Activated CD4-positive, alpha-beta T cell treated with anti-CD3 and anti-CD28 coated beads, Interleukin-2, Interleukin-4, amounts not matched to agents 100 ng/mL and 50 ng/mL, durations not matched to agents 16 hours and 8 hours (primary cell): ENCODE results near the gene C10orf90.

Experiments
- DNase-seq: peaks from one replicate; pipeline ENCODE4 v3.0.0-alpha.2; 2020; ENCODE audit warnings: low spot score

C10orf90 gene

GRCh38 chr10:126670056-126670894, at the start of gene C10orf90:
Gene C10orf90, minus strand, starts transcription at chr10:126670693. Its CDS starts 213 bp downstream, at chr10:126670480.
- no peak for DNase-seq

- no peak for DNase-seq
Measured at GRCh38 chr10:126716366-126716765, 45.9 kb upstream of the C10orf90 start.

- DNase-seq, result no peak
Measured at GRCh38 chr10:126713594-126713993, 43.1 kb upstream of the C10orf90 start.

- DNase-seq, result no peak
Measured at GRCh38 chr10:126712681-126713080, 42.2 kb upstream of the C10orf90 start.

- DNase-seq, result no peak
Measured at GRCh38 chr10:126705951-126706565, 35.6 kb upstream of the C10orf90 start.

GRCh38 chr10:126705131-126705530, 34.6 kb upstream of the C10orf90 start:
- no peak for DNase-seq

GRCh38 chr10:126704649-126705048, 34.2 kb upstream of the C10orf90 start:
- no peak for DNase-seq

- no peak for DNase-seq
Measured at GRCh38 chr10:126702181-126702580, 31.7 kb upstream of the C10orf90 start.

GRCh38 chr10:126701526-126701925, 31.0 kb upstream of the C10orf90 start:
- no peak for DNase-seq

- DNase-seq, result no peak
Measured at GRCh38 chr10:126696684-126697083, 26.2 kb upstream of the C10orf90 start.

- DNase-seq, result no peak
Measured at GRCh38 chr10:126691456-126691855, 21.0 kb upstream of the C10orf90 start.

GRCh38 chr10:126690534-126690933, 20.0 kb upstream of the C10orf90 start:
- no peak for DNase-seq

- no peak for DNase-seq
Measured at GRCh38 chr10:126689461-126689994, 19.0 kb upstream of the C10orf90 start.

- DNase-seq, result no peak
Measured at GRCh38 chr10:126687121-126687606, 16.7 kb upstream of the C10orf90 start.

GRCh38 chr10:126686719-126687118, 16.2 kb upstream of the C10orf90 start:
- no peak for DNase-seq

GRCh38 chr10:126686268-126686667, 15.8 kb upstream of the C10orf90 start:
- no peak for DNase-seq

- no peak for DNase-seq
Measured at GRCh38 chr10:126685756-126686155, 15.3 kb upstream of the C10orf90 start.

- no peak for DNase-seq
Measured at GRCh38 chr10:126684171-126684745, 13.8 kb upstream of the C10orf90 start.

- no peak for DNase-seq
Measured at GRCh38 chr10:126683466-126683865, 13.0 kb upstream of the C10orf90 start.

- DNase-seq, result no peak
Measured at GRCh38 chr10:126675656-126676438, 5.4 kb upstream of the C10orf90 start.

GRCh38 chr10:126674741-126675515, 4.4 kb upstream of the C10orf90 start:
- DNase-seq, result no peak
